Renal cortical epithelial cell (primary cell): ENCODE data around the gene RNF6. TPM values are rescaled to one million over a fixed set of nuclear protein-coding genes. Genes with fewer than 3 reads are reported as not detected.

Experiments
- total RNA-seq: library from RNA; depleted of rRNA; stranded (reverse); fragments of >200 nt; gene quantifications from 2 replicates; pipeline ENCODE4 v1.2.3, GENCODE V29; 2014

The RNF6 gene
- total RNA-seq, 1 donor from 2014 or later: 75.8 TPM

Other genes starting within 250 kb of the RNF6 start
- gene SHISA2, start 170.3 kb downstream of the RNF6 start, total RNA-seq: 68.7 and 266 TPM in 2 replicates
- gene CDK8, start 31.8 kb upstream of the RNF6 start, total RNA-seq: 23.8 and 24.2 TPM in 2 replicates